ENCODE data around the gene ADAMTS5. TPM values are rescaled to one million over a fixed set of nuclear protein-coding genes. Genes with fewer than 3 reads are reported as not detected.

ADAMTS5 gene
- total and polyA plus RNA-seq, 2 donors (not counting 3 experiments of a cell fraction or from before 2014, with no cell fraction given): not detected

GRCh38 chr21:26954662-26955121 lies 12.2 kb downstream of the ADAMTS5 start:
- ChIA-PET POLR2A (no interaction called here), CTCF (no interaction called here)
- Histone ChIP-seq H2AFZ (ENCODE audit: low read depth, low read length) (no peak overlapping the region), H4K20me1 (replicated peaks; ENCODE audit: control insufficient read depth, extremely low read depth, insufficient read depth, low read length) (no peaks in the 10 kb centered on the region), H3K9me1 (replicated peaks; ENCODE audit: control insufficient read depth, extremely low read depth, insufficient read depth, low read length) (no peaks in the 10 kb centered on the region), H3K9me3 (replicated peaks; ENCODE audit: control insufficient read depth, insufficient read depth, low read length) (no peaks in the 10 kb centered on the region), H3K9ac (replicated peaks; ENCODE audit: extremely low read depth, insufficient read depth, low read length) (no peak overlapping the region), H3K4me2 (ENCODE audit: insufficient read depth, low read length) (no peak overlapping the region), H3K36me3 (ENCODE audit: control insufficient read depth in 2 of 2, extremely low read depth in 1 of 2, insufficient read depth in 2 of 2, low read length in 2 of 2) (no peaks in the 10 kb centered on the region), H3K27ac (ENCODE audit: insufficient read depth, low read depth, low read length) (no peak overlapping the region), H3K27me3 (ENCODE audit: control insufficient read depth in 2 of 2, insufficient read depth in 2 of 2, low read length in 2 of 2) (no peaks in the 10 kb centered on the region), H3K4me3 (replicated peaks in 1 of 3; ENCODE audit: insufficient read depth in 1 of 3, low read depth in 1 of 3, low read length in 3 of 3) (no peak overlapping the region), H3K79me2 (ENCODE audit: control insufficient read depth, insufficient read depth, low read length) (no peaks in the 10 kb centered on the region), H3K4me1 (ENCODE audit: control insufficient read depth, extremely low read depth, insufficient read depth, low read length) (no peaks in the 10 kb centered on the region)
- intact Hi-C loops (cut with micrococcal nuclease) (no loop called here), dilution Hi-C loops (cut with MboI; ENCODE audit: extremely low pct_ligation_motif_present, low sequenced_read_pairs) (no loop called here)
- no peak for DNase-seq (ENCODE audit: low read depth, low spot score)
- no peak for TF ChIP-seq MAX (IDR thresholded peaks at IDR 0.05; ENCODE audit: insufficient read depth, insufficient read length)
- TF ChIP-seq POLR2AphosphoS5 (IDR thresholded peaks at IDR 0.05; ENCODE audit: insufficient read depth, low read depth, low read length): no peak
- no peak for TF ChIP-seq GATA2 (IDR thresholded peaks at IDR 0.05; ENCODE audit: insufficient read depth, insufficient read length, low read depth, low read length)
- no peak for TF ChIP-seq POLR2A (IDR thresholded peaks at IDR 0.05; ENCODE audit: low read depth, low read length)
- TF ChIP-seq MYC (IDR thresholded peaks at IDR 0.05; ENCODE audit: low read depth, low read length): no peak
- TF ChIP-seq FOS (IDR thresholded peaks at IDR 0.05; ENCODE audit: borderline replicate concordance, insufficient read depth, low read length): no peak
- TF ChIP-seq JUN (IDR thresholded peaks at IDR 0.05; ENCODE audit: borderline replicate concordance, insufficient read depth, insufficient read length, low read depth): no peak
- no peak for TF ChIP-seq EZH2 (IDR thresholded peaks at IDR 0.05; ENCODE audit: borderline replicate concordance, low read depth, low read length, severe bottlenecking)
- no peak for TF ChIP-seq CTCF (IDR thresholded peaks at IDR 0.05; ENCODE audit: extremely low read depth in 1 of 2, insufficient read depth in 1 of 2, low read depth in 1 of 2, low read length in 2 of 2)
- FAIRE-seq: no peak
- BruUV-seq (replicated peaks): no TSS peak
